Subcutaneous adipose tissue (tissue), 4 donors: ENCODE results near the gene BBS4. TPM values are rescaled to one million over a fixed set of nuclear protein-coding genes. Genes with fewer than 3 reads are reported as not detected.
"Not testable (repeated sequence)": the region's sequence is repeated elsewhere in the genome, so short reads cannot be mapped to it uniquely, and the experiment has no call there.

ENCODE experiments used
- CTCF ChIP-seq: fragments of 450-650 bp; IDR thresholded peaks from one replicate; pipeline ENCODE4 v1.5.1; 2016; ENCODE audit warnings: low read depth, mild to moderate bottlenecking, control low read depth, antibody characterized with exemption, moderate library complexity
- total RNA-seq, 4 donors: library from RNA; depleted of rRNA; stranded (reverse); fragments of >200 nt; gene quantifications; one replicate each; pipeline ENCODE4 v1.1.0, GENCODE V29; 2016

Gene BBS4
- total RNA-seq, result 10 to 100 TPM; 17.2 to 67.8 (median 22.1) TPM

GRCh38 chr15:72685925-72686794, at the start of gene BBS4, which contains the start of gene HIGD2B:
TSS of gene BBS4 (plus strand) at chr15:72686207. CDS start at chr15:72686228, 21 bp downstream.
TSS of gene HIGD2B (minus strand) at chr15:72686182. CDS start at chr15:72676374, 9,808 bp downstream.
- TF ChIP-seq CTCF, result no peak

- not testable (repeated sequence) for TF ChIP-seq CTCF
Observed at GRCh38 chr15:72654397-72654796, 31.6 kb upstream of the BBS4 start, which contains the start of gene GOLGA6B. TSS of gene GOLGA6B (plus strand) at chr15:72654697. CDS start at chr15:72654738, 41 bp downstream.

GRCh38 chr15:72671525-72671924, 14.5 kb upstream of the BBS4 start:
- no peak for TF ChIP-seq CTCF

GRCh38 chr15:72676838-72677237, 9.2 kb upstream of the BBS4 start:
- no peak for TF ChIP-seq CTCF

- no peak for TF ChIP-seq CTCF
Observed at GRCh38 chr15:72680931-72681330, 5.1 kb upstream of the BBS4 start.

- no peak for TF ChIP-seq CTCF
Observed at GRCh38 chr15:72682772-72683171, 3.2 kb upstream of the BBS4 start.

- TF ChIP-seq CTCF, result no peak
Observed at GRCh38 chr15:72685301-72685924, 594 bp upstream of the BBS4 start.
